ENCODE data around the gene CARD9.
A peak's percentile ranks its signal among the peaks of the same experiment; 100 is the strongest.
"Not testable (repeated sequence)": the region's sequence is repeated elsewhere in the genome, so short reads cannot be mapped to it uniquely, and the experiment has no call there.

The CARD9 gene

DNA sequence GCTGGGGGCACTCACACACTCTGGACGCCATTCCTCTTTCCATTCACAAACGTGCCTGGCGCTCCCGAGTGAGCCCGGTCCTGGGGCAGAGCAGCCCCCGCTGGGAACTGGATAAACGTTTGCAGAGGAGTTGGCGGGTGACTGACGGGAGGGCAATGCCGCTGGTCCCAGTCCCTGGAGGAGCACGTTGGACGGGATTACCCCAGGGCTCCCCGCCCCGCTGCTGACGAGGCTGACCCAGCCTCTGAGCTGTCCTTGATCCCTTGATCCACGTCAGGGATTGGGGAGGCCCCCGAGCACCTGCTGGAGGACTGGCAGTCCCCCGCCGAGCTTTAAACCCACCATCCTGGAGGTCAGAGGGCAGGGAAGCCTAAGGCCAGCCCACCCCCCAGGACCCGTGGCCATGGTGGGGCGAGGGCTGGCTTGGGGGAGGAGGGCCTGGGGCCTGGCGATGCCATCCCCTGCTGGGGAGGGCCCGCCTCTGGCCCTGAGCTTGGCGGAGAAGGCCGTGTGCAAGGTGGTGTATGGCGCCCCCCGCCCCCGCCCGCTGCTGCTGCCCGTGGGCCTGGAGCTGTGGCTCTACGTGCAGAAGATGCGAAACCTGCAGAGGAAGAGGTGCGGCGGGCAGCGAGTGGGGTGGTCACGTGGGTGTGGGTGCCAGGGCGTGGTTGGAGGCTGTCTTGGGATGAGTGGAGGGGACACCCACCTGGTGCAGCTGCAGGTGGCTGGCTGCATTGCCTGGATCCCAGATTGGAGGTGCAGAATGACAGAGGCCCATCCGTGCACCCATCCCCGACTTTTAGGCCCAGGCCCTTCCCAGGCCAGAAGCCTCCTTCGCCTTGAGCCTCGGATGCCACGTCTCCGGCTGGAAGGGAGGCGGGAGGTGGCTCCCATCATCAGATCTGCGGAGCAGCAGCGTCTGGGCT is 41.6 kb downstream of the CARD9 start:
- no peak for DNase-seq

DNA sequence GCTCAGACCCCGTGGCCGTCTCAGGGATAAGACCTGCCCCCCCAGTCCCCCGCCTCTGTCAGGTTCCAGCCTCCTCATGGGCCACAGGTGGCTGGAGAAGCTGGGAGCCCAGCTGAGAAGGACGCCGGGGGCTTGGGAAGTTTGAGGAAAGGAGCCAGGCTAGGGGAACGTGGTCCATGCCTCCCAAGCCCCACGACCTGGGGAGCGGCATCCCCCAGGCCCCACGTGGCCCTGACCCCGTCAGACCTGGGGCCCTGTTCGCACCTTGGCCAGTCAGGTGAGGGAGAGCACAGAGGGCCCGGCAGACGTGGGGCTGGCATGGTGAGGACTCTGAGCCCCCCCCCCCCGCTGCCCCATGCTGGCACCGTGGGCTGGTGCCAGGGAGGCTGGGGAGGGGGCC is 42.4 kb downstream of the CARD9 start:
- no peak for DNase-seq

- DNase-seq: no peak
These were observed 43.0 kb downstream of the CARD9 start for GRCh38 chr9:136330406-136330990.

DNA sequence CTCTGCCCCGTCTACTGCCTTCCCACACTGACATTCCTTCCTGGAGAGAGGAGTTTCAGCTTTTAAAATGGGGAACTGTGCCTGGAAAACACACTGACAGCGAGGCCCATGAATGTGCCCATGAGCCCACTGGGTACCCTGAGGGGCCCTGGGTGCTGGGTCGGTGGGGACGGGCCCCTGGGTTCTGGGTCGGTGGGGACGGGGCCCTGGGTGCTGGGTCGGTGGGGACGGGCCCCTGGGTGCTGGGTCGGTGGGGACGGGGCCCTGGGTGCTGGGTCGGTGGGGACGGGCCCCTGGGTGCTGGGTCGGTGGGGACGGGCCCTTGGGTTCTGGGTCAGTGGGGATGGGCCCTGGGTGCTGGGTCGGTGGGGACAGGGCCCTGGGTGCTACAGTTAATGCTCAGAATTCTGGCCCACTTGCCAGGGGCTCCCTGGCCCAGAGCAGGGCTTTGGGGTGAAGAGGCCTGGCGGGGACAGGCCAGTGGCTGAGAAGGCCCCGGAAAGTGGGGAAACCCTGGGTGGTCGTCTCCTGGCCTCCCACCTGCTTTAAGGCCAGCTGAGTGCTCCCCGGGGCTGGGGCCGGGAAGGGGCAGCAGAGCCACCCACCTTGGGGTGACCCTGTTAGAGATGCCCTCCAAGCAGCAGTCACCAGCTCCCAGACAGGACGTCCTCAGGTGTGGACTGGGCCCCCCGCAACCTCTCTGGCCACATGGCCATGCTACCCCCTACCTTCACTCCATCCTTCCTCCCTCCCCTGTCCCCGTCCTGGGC is 43.6 kb downstream of the CARD9 start:
- no peak for DNase-seq

DNA sequence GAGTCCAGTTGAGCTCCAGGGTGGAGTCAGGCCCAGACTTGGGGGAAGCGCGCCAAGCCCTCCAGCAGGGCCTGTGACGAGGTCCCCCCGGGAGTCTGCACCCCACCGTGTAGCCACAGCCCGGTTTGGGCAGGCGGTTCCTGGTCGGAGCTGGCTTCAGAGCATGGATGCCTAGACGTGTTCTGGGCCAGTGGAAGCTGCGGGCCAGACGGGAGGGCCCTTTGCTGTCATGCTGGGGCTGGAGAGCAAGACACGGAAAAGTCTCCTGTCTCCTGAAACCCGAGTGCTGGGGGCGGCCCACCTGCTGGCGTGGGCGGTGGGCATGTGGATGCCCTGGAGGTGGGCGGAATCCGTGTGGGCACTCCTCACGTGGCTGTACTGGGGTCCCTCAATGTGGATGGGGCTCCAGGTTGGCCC is 44.2 kb downstream of the CARD9 start:
- DNase-seq: no peak

DNA sequence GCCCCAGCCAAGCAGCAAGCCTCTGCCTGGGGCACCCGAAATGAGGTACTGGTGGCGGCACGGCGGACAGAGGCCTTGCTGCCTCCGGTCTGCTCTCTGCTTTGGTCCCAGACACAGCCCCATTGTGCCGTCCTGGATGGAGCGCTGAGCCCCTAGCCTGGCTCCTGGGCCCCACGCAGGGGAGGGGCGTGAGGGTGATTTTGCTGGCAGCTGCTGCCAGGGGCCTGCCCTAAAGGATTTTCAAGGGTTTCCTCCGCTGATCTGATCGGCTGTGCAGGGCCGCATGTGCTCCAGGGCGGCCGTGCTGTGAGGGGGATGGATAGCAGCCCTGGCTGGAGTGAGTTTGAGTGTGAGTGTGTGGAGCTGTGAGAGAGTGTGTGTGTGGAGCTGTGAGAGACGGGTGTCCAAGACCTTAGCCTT is 44.8 kb downstream of the CARD9 start:
- no peak for DNase-seq

DNA sequence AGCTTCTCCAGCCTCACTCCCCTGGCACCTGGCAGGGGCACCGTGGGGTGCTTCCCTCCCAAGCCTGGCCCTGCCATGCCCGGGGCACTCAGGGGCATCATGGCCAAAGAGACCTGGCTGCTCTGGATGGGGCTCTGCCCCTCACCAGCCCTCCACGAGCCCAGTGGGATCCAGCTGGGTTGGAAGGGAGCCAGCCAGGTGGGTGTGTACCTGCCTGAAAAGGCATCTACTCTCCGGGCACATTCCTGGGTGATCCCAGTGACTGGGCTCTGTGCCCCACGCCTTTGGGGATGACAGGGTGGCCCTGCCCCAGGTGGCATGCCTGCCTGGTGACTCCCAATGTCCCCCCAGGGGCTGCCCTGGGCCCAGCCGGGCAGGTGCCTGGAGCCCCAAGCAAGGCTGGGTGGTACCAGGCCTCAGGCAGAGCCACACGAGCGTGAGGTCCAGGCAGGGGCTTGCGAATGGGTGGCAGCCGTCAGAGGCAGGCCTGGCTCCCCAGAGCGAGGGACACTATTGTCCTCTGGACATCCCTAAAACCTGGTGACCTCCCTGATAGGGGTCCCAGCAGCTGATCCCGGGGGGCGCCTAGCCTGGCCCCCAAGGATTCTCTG is 45.4 kb downstream of the CARD9 start:
- DNase-seq: no peak

DNA sequence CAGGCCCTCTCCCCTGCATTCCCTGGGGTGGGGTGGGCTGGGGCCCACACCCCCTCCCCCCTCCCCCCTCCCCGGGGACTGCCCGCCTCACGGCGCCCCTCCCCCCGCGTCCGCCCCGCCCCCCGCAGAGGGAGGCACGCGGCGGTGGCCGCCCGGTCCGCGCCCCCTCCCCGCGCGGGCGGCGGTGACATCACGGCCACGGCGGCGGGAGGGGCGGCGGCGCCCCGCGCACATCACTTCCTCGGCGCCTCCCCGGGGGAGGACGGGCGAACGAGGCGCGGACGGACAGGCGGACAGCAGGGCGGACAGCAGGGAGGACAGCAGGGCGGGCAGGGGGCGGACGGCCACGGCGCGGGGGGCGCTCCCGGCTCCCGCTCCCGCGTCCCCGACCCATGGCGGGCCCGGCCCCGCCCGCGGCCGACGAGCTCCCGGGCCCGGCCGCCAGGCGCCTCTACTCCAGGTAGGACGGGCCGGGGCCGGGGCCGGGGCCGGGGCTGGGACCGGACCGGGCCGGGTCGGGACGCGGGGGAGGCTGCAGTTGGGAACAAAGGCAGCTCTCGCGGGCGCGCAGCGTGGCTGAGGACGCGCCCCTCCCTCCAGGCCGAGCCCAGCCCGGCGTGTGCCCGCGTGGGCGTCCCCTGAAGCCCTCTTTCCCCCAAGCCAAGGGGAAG is 46.0 kb downstream of the CARD9 start, which contains the start of gene GPSM1:
GPSM1 (plus strand) TSS at position 236 of the 671 bp plus-strand sequence; CDS start at position 393, 157 bp downstream.
- DNase-seq: no peak

- DNase-seq: no peak
These were observed 46.6 kb downstream of the CARD9 start for GRCh38 chr9:136326761-136327303.

- peak; percentile 67 for DNase-seq
These were observed 47.3 kb downstream of the CARD9 start for GRCh38 chr9:136326061-136326760.

- DNase-seq: no peak
These were observed 48.1 kb downstream of the CARD9 start for GRCh38 chr9:136325358-136325757.

DNA sequence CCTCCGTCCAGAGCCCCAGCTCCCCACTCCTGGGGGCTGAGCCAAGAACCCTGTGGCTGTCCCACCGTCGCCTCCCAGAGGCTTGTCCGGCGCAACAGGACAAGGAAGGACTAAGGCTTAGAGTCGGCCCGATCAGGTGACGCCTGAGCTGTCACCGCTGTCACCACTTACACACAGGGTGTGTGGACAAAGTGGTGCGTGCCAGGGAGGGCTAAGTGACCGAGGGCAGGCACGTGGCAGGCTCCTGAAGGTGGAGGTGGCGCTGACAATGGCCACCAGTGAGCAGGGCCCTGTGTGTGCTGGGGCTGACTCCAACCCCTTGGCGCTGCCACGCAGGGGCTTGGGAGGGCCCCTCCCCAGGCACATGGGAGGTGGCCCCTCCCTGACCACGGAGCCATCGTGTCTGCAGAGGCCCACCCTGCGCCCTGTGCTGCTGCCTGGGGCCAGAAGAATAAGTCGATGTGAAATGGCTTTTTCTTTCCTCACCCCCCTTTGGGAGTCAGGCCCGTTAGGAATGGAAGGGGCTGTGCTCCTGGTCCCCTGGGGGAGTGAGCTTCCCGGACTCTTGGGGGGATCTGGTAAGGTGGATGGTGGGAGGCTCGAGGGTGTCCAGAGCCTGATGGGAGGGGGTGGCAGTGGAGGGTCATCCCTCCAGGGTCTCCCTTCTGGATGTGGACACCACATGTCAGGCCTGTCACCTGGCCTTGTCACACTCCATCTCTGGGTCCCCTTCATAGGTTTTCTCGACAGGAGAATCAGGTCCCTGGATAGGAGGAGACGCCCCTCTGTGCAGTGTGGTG is 48.8 kb downstream of the CARD9 start:
- DNase-seq: no peak

GRCh38 chr9:136323371-136323789 is 50.1 kb downstream of the CARD9 start:
- no peak for DNase-seq

DNA sequence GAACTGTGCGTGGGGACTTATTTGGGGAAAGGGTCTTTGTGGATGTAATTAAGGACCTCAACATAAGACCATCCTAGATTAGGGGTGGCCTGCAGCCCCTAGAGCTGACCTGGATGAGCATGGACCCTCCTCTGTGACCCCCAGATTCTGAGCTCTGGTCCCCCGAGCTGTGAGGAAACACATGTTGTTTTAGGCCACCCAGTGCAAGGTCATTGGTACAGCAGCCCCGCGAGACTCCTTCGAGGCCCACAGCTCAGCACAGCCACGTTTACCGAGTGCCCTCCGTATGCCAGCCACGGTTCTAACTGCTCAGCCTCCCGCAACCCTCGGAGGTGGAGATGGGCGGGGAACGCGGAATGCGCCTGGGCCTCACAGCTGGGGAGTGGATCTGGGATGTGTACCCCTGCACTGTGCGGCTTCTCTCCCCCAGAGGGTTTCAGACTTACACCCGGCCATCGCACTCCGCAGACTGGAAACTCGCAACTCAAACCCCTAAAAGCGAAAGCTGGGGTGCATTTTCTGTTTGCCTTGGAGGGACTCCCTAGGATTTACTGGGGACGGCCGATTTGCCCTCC is 50.6 kb downstream of the CARD9 start:
- no peak for DNase-seq

DNA sequence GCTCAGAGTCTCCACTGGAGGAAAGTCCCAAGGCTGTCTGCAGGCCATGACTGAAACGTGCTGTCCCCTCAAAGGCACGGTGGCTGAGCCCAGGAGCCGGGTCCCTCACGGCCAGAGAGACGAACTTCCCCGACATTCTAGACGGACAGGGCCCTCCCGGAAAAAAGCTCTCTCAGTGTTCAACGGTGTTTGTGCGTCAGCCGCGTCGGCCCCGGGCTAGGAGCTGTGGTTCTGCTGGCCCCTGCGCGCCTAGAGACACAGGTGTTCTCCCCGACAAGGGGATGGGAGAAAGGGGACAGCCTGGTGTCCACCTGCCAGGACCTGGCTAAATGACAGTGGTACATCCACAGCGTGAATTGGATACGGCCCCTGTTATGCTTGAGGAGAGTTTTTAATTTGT is 51.9 kb downstream of the CARD9 start:
- DNase-seq: no peak

GRCh38 chr9:136320972-136321371 is 52.5 kb downstream of the CARD9 start:
- DNase-seq: not testable (repeated sequence)

GRCh38 chr9:136319955-136320354 is 53.5 kb downstream of the CARD9 start:
- not testable (repeated sequence) for DNase-seq

GRCh38 chr9:136319244-136319643 is 54.2 kb downstream of the CARD9 start:
- not testable (repeated sequence) for DNase-seq

DNA sequence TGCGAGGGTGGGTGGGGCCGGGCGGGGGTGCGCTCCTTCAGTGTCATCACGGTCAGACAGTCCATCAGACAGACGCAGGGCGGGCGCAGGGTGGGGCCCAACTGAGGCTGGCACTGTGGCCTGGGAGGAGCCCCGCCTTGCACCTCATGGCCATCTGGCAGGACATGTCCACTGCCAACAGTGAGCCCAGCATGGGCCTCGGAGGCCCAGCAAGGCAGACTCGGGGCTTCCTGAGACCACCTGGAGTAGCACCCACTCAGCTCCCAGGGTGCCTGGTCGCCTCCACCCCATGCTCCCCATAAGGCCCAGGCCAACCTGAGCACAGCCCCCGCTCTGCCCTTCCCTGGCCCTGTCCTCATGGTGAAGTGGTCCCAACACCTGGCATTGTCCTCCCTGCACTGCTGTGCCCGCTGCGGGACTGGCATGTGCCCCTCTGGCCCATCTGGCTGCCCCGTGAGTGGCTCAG is 54.7 kb downstream of the CARD9 start:
- no peak for DNase-seq

Measured in DMS 273 treated with DMSO at 0.1 percent for 48 hours (cell line).